Left ventricle myocardium superior (tissue), 1 donor: ENCODE data around the gene CAPNS1. TPM values are rescaled to one million over a fixed set of nuclear protein-coding genes. Genes with fewer than 3 reads are reported as not detected.
"Not testable (repeated sequence)": the region's sequence is repeated elsewhere in the genome, so short reads cannot be mapped to it uniquely, and the experiment has no call there.

Source experiments
- ATAC-seq: fragments of 200-7000 bp; cut with Tn5 transposase; one replicate; pipeline ENCODE4 v1.9.1; 2020; ENCODE audit warnings: mild to moderate bottlenecking, moderate library complexity
- DNase-seq: peaks from one replicate; pipeline ENCODE4 v3.0.0-alpha.2; 2020
- intact Hi-C: fragments of 100-400 bp; cut with micrococcal nuclease; formaldehyde crosslinking; loops from one replicate; pipeline ENCODE4 v1.11.0; 2022
- total RNA-seq: library from RNA; stranded (reverse); fragmentation: NEBNext Ultra II Directional; extraction: Animal tissue kit (Norgen Biotek cat#: 25700); gene quantifications from one replicate; pipeline ENCODE4 v1.2.1, GENCODE V29; 2021
- donor health status: DM: no; HTN: yes; CAD: no; lungs with severe emphysema.

The CAPNS1 gene
- total RNA-seq, 1 donor from 2014 or later, result 838 TPM

DNA sequence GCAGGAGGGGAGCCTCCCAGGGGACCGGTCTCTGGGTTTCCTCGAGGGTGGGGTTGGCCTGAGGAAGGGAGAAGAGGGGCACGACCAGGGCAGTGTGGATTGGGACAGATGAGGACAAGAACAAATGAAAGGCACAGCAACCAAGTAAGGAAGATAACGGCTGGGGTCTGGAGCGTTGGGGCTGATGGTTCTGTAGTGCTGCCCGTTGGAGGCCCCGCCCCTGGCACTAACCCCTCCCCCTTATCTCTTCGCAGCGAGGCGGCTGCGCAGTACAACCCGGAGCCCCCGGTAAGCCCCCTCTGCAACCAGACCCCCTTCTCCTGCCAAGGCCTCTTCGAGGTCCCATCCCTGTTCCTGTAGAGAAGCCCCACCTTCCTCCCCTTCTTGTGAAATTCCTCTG is 2.2 kb downstream of the CAPNS1 start:
- ATAC-seq (no peak), DNase-seq (no peak)
- intact Hi-C loops, result no loop called here

DNA sequence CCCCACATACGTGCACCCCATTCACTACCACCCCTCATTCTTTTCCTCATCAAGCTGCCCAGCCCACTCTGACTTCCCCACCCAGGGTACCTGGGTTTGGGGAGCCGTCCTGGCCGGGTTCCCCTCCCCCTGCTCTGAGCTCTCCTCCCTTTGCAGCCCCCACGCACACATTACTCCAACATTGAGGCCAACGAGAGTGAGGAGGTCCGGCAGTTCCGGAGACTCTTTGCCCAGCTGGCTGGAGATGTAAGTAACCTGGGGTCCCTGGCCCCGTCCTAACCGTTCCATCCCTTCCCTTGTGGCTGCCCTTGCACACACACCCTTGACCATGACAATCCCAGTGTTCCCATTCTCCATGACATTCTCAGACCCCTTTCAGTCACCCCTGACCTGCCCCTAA is 2.6 kb downstream of the CAPNS1 start:
- intact Hi-C loops, result no loop called here
- DNase-seq (no peak), ATAC-seq (no peak)

DNA sequence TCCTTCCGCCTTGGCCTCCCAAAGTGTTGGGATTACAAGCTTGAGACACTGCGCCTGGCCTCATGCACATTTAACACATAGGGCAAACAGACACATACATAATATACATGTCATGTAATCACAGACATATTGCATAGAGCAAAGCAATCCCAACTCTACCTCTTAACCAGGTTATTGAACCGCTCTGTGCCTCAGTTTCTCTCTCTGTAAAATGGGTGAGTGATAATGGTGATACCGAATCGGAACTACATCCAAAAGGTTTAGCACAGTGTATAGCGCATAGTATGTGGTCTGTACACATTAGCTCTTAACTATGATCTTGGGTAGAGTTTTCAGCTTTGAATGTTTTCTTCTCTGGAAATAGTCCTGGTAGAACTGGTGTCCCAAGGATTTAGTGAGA is 4.8 kb downstream of the CAPNS1 start:
- ATAC-seq, result no peak
- no peak for DNase-seq
- intact Hi-C loops, result no loop called here

DNA sequence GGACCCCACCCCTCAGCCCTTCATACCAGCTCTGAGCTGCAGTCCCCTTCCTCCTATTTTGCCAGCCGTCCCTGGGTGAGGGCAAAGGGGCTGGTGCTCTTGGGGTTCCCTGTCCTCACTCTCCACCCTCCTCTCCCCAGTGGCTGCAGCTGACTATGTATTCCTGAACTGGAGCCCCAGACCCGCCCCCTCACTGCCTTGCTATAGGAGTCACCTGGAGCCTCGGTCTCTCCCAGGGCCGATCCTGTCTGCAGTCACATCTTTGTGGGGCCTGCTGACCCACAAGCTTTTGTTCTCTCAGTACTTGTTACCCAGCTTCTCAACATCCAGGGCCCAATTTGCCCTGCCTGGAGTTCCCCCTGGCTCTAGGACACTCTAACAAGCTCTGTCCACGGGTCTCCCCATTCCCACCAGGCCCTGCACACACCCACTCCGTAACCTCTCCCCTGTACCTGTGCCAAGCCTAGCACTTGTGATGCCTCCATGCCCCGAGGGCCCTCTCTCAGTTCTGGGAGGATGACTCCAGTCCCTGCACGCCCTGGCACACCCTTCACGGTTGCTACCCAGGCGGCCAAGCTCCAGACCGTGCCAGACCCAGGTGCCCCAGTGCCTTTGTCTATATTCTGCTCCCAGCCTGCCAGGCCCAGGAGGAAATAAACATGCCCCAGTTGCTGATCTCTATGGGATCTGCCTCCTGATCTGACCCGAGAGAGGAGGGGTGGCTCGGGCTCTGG is 10.0 kb downstream of the CAPNS1 start:
- intact Hi-C loops, result no loop called here
- peak; percentile 9 for ATAC-seq
- peak; percentile 53 for DNase-seq

DNA sequence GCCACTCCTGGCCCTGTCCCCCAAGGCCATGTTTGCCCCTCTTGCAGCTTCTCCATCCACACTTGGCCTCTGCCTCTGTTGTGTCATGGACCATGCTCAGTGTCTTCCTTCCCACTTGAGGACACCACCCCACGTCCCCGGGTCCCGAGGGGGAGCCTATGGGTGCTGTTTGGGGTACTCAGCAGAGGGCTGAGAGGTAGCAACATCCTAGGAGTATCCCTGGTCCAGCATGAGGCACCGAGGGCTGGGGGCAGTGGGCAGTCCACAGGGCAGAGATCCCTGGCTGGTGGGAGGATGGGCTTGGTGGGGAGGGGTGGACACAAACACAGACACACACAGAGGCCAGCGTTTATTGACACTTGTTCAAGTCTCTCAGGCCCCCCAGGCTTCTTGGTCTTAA is 10.7 kb downstream of the CAPNS1 start:
- intact Hi-C loops, result no loop called here
- peak; percentile 0 for ATAC-seq
- no peak for DNase-seq

DNA sequence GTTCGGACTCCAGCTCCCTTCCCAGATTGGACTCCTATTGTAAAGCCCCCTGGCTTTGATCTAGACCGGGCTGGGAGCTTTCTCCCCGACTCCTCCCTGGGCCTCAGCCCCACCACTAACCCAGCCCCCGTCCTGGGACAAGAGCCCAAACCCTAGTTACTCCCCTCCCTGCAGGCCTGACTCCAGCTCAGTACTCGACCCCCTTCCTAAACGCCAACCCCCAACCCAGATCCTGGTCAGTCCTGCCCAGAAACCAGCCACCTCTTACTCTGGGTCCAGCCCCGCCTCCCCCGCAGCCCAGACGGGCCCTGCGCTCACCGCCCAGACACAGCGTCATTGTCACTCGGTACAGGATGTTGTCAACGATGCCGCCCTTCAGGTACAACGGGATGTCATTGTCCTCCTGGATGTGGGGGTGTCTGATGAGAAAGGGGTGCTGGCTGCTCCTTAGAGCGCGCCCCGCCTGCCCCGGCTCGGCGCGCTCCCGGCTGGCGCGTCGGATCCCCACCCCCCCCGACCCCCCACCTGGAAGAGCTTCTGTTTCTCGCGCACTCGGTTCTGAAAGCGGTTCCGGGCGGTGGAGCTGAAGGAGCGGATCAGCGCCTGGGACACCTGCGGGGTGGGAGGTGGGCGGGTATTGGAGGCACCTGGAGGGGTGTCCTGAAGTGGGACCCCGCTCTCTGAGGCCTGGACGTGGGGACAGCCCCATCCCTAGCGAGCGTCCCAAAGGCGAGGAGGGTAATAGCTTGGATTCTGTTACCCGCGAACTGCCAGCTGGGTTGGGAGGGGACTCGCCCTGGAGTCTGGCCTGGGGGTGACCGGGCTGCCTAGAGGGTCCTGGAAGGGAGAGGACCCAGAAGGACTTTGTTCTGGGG is 11.5 kb downstream of the CAPNS1 start:
- intact Hi-C loops, result no loop called here
- peak; percentile 67 for ATAC-seq
- DNase-seq, result peak; percentile 78

DNA sequence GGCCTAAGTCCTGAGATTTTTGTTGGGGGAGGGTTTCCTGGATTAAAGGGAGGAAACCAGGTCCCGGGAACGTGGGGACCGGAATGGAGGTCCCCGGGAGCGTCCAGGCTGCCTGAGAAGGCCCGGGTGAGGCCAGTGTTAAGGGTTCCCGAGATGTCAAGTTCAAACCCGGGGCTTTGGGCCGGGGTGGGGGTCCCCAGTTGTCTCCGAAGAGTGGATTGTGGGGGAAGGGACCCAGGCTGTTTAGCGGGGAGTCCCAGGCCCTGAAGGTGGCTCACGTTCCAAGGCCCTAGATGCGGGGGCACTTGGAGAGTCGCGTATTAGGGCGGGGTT is 12.1 kb downstream of the CAPNS1 start:
- DNase-seq (no peak), ATAC-seq (no peak)
- intact Hi-C loops, result no loop called here

DNA sequence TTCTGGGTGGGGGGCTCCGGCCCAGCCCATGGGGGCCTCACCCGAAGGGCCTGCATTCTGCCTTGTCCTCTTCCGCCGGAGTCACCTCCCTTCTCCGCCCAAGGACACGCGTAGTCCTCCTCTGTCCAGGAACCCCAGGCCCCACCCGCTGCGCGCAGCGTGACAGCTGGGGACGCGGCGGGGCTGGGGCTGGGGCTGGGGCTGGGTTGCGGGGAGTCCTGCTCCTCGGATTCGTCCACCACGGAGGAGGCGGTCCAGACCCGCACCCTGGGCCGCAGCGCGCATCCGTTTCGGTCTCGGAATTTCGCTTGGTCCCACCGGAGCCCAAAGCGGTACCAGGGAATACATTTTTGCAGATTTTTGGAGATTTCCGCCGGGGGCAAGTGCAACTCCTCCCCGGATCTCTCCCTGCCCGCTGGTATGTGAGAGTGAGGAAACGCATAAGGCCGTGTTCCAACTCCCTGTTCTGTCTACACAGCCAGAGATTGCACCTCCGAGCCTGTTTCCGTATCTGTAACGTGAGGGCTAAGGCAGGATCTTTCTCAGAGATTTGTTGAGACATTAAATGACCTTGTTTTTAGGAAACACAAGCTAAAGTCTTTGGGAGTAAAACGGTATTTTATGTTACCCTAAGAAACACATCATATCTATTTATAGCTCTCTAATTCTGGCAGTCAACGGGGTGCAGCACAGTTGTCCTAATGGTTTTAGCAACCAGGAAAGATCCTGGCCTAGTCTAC is 12.7 kb downstream of the CAPNS1 start, which contains the start of gene COX7A1:
COX7A1 (minus strand) TSS at position 96 of the 740 bp plus-strand sequence; CDS start at position 56, 40 bp downstream.
- DNase-seq, result peak; percentile 92
- intact Hi-C loops, result no loop called here
- ATAC-seq, result peak; percentile 91

DNA sequence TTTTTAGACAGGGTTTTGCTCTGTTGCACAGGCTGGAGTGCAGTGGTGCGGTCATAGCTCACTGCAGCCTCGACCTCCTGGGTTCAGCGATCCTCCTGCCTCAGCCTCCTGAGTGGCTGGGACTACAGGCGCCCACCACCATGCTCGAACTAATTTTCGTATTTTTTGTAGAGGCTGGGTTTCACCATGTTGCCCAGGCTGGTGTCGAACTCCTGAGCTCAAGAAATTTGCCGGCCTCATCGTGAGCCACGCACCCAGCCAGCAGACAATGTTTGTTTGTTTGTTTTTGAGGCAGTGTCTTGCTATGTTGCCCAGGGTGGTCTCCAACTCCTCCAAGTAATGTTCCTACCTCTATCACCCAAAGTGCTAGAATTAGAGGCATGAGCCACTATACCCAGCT is 13.3 kb downstream of the CAPNS1 start:
- DNase-seq (no peak), ATAC-seq (no peak)
- intact Hi-C loops, result no loop called here

DNA sequence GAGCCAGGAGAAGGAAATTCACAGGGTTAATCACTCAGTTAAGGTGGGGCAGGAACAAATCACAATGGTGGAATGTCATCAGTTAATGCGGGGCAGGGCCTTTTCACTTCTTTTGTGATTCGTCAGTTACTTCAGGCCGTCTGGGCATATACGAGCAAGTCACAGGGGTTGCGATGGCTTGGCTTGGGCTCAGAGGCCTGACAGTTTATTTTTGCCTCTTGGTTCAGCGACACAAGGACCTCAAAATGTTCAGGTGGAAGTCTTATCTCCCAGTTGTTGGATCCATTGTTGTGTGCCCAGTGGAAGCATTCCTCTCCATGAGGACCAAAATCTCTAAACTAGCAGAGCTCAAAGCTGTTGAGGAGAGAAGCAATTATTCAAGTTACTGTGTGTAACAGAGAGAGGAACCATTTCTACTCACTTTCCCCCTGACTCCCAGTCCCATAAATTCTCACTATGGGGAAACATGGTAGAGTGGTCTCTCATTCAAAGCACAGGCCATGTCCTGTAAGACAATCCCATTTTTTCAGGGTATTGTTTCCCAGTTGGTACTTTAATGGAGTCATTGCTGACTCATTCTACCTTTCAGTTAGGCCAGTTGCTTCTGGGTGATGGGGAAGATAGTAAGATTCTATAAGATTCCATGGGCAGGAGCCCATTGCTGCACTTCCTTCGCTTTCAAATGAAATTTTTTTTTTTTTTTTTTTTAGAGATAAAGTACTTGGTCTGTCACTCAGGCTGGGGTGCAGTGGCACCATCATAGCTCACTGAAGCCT is 21.1 kb downstream of the CAPNS1 start:
- peak; percentile 76 for ATAC-seq
- intact Hi-C loops, result no loop called here

DNA sequence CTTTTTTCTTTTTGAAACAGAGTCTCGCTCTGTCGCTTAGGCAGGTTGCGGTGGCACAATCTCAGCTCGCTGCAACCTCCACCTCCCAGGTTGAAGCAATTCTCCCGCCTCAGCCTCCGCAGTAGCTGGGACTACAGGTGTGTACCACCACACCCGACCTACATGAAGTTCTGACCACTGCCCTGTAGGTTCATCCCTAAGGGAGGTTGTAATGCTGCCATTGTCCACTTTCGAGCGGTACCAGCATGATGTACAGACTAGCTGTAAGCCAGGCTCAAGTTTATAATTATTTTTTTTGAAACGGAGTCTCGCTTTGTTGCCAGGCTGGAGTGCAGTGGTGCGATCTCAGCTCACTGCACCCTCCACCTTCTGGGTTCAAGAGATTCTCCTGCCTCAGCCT is 23.9 kb downstream of the CAPNS1 start:
- ATAC-seq (no peak), DNase-seq (no peak)
- intact Hi-C loops, result no loop called here

More for the DNA sequence above, 21.1 kb downstream of the CAPNS1 start:
- no peak for DNase-seq

DNA sequence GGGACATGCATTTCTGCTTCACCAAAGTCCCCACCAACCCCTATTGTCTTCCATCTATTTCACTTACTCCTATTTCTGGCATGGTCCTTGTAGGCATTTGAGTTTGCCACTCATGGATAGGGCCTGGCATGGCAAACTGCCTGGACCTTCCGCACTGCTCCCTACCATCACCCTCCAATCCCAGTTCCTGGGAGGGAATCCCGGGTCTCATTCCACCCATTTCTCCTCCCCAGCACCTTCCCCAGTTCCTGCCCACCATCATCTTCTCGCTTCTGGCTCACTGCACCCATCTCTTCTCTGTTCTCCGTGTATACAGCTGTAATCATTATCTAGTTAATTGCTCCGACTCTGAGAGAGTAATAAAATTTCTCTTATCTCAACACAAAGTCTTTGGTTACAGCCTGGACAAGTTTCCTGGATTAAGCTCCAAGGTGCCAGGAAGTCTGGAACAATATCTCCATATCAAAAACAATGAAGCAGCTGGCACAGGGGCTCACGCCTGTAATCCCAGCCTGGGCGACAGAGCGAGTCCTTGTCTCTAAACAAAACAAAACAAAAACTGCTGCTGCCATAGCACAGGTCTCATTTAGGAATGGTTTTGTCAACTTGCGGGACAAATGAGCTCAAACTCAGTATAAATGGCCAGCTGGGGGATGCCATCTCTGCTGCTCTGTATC is 29.4 kb downstream of the CAPNS1 start:
- DNase-seq (peak; percentile 44), ATAC-seq (peak; percentile 63)

DNA sequence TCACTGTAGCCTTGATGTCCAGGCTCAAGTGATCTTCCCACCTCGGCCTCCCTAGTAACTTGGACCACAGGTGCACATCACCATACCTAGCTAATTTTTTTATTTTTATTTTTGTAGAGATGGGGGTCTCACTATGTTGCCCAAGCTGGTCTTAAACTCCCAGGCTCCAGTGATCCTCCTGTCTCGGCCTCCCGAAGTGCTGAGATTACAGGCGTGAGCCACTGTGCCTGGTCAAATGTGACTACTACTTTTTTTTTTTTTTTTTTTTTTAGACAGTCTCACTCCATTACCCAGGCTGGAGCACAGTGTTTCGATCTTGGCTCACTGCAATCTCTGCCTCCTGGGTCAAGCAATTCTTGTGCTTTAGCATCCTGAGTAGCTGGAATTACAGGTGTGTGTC is 33.0 kb downstream of the CAPNS1 start:
- intact Hi-C loops, result loop anchor here (5.0 kb wide), 1 partner anchor 46 kb away; no protein-coding TSS in a partner anchor
- DNase-seq, result no peak
- ATAC-seq, result no peak

More for the DNA sequence above, 29.4 kb downstream of the CAPNS1 start:
- intact Hi-C loops, result no loop called here

DNA sequence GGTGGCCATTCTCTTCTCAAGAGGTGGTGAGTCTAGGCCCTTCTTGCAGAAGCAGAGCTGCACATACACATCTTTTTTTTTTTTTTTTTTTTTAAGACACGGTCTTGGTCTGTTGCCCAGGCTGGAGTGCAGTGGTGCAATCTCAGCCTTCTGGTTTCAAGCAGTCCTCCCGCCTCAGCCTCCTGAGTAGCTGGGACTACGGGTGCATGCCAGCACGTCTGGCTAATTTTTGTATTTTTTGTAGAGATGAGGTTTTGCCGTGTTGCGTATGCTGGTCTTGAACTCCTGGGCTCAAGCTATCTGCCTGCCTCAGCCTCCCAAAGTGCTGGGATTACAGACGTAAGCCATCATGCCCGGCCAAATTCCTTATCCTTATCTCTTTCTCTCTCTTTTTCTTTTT is 34.0 kb downstream of the CAPNS1 start:
- intact Hi-C loops, result loop anchor here (5.0 kb wide), 1 partner anchor 47 kb away; no protein-coding TSS in a partner anchor
- ATAC-seq, DNase-seq: not testable (repeated sequence)

DNA sequence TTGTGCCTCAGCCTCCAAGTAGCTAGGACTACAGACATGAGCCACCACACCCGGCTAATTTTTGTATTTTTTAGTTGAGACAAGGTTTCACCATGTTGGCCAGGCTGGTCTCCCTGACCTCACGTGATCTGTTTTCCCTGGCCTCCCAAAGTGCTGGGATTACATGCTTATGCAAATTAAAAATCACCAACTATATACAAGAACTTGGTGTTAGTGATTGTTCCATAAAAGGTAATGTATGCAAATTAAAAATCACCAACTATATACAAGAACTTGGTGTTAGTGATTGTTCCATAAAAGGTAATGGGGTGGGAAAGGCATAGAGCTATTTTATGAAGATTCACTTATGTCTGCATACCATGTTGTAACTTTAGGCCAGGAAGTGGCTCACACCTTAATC is 39.2 kb downstream of the CAPNS1 start:
- DNase-seq, intact Hi-C loops, ATAC-seq: not testable (repeated sequence)

DNA sequence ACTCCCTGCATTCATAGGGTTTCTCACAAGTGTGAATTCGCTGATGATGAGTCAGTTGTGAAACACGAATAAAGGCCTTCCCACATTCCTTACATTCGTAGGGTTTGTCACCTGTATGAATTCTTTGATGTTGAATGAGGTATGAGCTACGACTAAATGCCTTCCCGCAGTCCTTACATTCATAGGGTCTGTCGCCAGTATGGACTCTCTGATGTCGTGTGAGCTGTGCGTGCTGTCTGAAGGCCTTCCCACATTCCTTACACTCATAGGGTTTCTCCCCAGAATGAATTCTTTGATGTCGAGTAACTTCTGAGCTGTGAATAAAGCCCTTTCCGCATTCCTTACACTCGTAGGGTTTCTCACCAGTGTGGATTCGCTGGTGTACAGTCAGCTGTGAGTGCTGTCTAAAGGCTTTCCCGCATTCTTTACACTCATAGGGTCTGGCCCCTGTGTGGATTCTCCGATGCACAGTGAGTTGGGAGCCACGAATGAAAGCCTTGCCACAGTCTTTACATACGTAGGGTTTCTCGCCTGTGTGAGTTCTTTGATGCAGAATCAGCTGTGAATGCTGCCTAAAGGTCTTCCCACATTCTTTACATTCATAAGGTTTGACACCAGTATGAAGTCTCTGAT is 42.9 kb downstream of the CAPNS1 start:
- intact Hi-C loops, result no loop called here
- ATAC-seq (peak; percentile 13), DNase-seq (no peak)

DNA sequence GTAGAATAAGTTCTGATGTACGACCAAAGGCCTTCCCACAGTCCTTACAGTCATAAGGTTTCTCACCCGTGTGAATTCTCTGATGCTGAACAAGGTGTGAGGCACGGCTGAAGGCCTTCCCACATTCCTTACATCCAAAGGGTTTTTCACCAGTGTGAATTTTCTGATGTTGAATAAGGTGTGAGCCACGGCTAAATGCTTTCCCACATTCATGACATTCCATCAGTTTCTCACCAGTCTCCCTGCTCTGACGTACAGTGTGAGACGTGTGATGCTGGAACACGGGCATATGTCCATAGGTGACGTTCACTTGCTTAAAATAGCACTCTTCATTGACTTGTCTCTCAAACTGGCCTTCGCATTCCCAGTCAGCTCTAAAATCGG is 43.4 kb downstream of the CAPNS1 start:
- intact Hi-C loops, result no loop called here
- ATAC-seq (peak; percentile 93), DNase-seq (no peak)

DNA sequence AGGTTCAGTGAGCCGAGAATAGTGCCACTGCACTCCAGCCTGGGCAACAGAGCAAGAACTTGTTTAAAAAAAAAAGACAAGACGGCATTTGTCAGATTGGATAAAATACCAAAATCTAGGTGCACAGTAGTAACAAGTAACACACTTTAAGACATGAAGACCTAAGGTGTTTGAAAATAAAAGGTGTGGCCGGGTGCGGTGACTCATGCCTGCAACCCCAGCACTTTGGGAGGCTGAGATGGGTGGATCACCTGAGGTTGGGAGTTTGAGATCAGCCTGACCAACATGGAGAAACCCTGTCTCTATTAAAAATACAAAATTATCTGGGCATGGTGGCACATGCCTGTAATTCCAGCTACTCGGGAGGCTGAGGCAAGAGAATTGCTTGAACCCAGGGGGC is 46.9 kb downstream of the CAPNS1 start:
- intact Hi-C loops, ATAC-seq, DNase-seq: not testable (repeated sequence)
